NCI-H69 (cell line): ENCODE measurements around the gene B4GALT2.

Source experiments
- DNase-seq: peaks from one replicate; lab custom pipeline; 2025; lab: John Stamatoyannopoulos, UW

B4GALT2 gene

DNA sequence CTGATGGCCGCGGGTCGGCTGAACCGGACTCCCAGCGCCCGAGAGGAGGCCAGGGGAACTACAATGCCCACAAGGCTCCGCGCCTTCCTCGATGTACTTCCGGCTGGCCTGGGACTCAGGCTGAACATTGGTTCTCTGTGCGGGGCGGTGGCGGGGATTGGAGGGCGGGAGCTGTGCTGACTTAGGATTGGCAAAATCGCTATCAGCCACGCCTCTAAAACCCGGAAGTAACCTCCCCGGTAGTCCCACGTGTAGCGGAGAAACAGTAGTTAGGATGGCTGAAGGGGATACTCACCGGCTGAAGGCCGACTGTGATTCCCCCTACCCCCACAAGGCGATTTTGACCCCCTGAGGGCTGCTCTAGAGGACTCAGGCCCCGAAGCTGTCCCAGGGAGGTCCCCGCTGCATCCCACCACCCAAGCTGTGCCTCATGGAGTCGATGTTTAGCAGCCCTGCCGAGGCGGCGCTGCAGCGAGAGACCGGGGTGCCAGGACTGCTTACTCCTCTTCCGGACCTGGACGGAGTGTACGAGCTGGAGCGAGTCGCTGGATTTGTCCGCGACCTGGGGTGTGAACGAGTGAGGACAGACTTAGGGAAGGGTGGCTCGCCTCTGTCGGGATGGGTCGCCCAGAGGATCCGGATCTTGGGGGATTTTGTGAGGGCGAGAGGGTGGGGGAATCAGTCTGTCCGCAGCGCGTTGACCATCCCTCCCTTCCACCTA lies 9.1 kb upstream of the B4GALT2 start, which contains the start of gene DPH2:
Gene DPH2 (plus strand): TSS at position 265 of the 721 bp plus-strand sequence. CDS start 166 bp downstream, at position 431.
- peak; percentile 96 for DNase-seq

DNA sequence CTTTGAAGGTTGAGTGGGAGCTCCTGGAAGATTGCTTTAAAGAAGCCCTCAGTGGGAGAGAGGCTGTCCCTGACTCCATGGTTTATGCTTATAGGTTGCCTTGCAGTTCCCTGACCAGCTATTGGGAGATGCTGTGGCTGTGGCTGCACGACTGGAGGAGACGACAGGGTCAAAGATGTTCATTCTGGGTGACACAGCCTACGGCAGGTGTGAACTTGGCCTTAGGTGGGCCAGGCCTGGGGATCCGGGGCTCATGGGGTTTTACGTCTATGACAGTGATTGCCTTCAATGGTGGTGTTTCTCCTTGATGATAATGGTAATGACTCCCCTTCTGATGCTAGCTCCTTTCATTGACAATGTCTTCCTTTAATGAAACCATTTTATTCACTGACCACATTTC lies 8.5 kb upstream of the B4GALT2 start:
- no peak for DNase-seq

DNA sequence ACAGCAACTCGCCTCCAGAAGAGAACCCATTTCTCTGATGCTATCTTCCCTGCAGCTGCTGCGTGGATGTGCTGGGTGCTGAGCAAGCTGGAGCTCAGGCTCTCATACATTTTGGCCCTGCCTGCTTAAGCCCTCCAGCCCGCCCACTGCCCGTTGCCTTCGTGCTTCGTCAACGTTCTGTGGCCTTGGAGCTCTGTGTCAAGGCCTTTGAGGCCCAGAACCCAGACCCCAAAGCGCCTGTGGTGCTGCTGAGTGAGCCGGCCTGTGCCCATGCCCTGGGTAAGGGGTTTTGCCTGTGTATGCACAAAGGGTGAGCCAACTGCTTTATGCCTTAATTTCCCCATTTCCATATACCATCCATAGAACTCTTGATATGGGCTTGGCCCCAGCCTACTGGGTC lies 8.1 kb upstream of the B4GALT2 start:
- no peak for DNase-seq

DNA sequence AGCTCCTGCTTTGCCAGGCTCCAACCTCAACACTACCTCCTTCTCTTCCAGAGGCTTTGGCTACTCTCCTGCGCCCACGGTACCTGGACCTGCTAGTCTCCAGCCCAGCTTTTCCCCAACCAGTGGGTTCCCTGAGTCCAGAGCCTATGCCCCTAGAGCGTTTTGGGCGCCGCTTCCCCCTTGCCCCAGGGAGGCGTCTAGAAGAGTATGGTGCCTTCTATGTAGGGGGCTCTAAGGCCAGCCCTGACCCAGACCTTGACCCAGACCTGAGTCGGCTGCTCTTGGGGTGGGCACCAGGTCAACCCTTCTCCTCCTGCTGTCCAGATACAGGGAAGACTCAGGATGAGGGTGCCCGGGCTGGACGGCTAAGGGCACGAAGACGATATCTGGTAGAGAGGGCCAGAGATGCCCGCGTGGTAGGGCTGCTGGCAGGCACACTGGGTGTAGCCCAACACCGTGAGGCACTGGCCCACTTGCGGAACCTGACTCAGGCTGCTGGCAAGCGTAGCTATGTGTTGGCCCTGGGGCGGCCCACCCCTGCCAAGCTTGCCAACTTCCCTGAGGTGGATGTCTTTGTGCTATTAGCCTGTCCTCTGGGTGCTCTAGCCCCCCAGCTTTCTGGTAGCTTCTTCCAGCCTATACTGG lies 7.6 kb upstream of the B4GALT2 start:
- no peak for DNase-seq

DNA sequence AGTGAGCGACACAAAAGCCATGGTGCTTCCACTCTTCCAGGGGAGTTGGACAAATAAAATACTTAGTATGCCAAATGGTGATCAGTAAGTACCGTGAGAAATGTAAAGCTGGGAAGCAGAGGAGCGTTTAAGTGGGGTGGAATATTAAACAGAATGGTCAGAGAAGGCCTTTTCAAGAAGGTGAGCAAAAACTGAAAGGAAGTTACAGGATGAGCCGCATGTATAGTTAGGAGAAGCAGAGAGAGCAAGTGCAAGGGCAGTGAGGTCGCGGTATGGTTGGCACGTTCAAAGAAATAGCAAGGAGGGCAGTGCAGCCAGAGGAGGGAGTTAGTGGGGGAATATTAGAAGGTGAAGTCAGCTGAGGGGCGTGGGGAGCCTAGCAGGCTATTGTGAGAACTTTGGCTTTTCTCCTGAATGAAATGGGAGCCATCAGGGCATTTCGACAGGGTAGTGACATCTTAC lies 5.0 kb upstream of the B4GALT2 start:
- DNase-seq = no peak

DNA sequence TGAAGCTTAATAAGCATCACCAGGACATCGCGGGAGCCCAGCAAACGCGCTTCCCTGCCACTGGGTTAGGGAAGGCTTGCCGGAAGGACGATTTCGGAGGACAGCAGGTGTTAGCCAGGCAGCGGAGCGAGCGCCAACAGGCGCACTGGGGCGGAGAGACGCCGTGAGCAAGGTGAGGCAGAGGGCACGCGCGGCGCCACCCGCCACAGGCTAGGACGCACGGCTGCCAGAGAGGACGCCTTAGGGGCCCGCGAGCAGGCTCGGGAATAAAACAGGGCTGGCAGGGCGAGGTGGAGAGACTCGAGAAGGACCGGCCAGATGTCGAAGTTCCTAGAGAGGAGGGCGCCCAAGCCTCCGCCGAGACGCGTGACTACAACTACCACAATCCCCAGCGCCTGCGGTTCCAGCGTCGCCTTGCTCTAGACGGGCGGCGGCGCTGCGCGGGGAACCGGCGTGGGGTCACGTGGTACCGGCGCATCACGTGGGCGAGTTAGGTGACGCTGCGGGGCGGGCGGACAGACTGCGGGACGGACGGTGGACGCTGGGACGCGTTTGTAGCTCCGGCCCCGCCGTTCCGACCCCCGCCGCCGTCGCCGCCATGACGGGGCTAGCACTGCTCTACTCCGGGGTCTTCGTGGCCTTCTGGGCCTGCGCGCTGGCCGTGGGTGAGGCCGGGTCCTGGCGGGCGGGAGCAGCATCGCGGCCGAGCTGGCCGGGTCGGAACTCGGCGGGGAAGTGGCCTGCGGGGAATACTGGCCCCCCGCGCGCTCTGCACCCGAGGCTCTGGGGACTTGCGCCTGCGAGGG lies 4.4 kb upstream of the B4GALT2 start, which contains the start of gene ATP6V0B:
Gene ATP6V0B (plus strand): TSS at position 518 of the 806 bp plus-strand sequence. CDS start 81 bp downstream, at position 599.
- DNase-seq = peak; percentile 94

DNA sequence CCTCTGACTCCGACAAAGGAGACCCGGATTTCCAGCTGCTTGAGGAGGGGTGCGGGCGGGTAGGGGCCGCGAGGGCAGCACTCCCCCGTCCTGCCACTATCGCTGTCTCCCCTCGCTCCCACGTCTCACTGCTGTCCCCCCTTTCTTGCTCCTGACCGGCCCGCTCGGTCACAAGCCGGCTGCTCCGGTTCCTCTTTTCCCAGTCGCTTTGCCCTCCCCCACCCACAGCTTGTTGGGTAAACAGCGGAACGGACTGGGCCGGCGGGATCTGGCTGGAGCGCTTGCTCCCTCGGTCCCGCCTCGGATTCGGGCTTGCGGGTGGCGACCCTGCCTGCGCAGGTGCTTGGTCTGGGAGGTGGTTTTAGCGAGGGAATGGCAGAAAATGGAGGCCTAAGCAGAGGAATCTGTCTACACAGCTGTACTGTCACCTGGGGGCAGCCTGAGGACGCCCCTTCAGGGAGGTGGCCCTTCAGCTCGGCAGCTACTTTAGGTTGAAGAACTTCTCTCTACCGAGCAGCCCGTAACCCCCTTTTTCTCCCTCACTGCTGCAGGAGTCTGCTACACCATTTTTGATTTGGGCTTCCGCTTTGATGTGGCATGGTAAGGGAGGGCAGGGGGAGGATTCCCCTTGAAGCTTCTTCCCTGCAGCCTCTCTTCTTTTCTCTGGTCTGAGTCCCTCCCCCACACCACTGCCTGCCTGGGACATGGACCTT lies 3.6 kb upstream of the B4GALT2 start:
- DNase-seq = peak; percentile 34

DNA sequence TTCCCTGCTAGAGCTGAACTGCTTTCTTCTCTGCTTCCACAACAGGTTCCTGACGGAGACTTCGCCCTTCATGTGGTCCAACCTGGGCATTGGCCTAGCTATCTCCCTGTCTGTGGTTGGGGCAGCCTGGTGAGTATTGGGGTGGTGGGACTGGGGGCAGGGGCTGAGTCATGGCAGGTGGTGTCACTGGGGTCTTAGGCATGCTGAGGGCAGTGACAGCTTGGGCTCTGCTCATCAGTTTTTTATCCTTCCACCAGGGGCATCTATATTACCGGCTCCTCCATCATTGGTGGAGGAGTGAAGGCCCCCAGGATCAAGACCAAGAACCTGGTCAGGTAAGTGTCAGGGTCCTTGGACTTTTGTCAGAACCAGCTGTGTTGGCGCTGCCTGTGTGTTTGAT lies 3.0 kb upstream of the B4GALT2 start:
- no peak for DNase-seq

DNA sequence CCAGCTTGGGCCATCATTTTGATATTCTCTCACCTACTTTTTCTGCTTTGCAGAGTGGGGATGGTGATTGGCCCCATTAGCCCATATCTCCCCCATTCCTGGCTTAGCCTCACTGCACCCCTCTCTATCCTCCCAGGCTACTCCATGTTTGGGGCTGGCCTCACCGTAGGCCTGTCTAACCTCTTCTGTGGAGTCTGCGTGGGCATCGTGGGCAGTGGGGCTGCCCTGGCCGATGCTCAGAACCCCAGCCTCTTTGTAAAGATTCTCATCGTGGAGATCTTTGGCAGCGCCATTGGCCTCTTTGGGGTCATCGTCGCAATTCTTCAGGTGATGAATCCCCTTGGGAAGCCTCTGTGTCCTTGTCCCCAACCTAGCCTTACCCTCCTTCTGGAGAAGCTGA lies 2.1 kb upstream of the B4GALT2 start:
- DNase-seq = no peak

DNA sequence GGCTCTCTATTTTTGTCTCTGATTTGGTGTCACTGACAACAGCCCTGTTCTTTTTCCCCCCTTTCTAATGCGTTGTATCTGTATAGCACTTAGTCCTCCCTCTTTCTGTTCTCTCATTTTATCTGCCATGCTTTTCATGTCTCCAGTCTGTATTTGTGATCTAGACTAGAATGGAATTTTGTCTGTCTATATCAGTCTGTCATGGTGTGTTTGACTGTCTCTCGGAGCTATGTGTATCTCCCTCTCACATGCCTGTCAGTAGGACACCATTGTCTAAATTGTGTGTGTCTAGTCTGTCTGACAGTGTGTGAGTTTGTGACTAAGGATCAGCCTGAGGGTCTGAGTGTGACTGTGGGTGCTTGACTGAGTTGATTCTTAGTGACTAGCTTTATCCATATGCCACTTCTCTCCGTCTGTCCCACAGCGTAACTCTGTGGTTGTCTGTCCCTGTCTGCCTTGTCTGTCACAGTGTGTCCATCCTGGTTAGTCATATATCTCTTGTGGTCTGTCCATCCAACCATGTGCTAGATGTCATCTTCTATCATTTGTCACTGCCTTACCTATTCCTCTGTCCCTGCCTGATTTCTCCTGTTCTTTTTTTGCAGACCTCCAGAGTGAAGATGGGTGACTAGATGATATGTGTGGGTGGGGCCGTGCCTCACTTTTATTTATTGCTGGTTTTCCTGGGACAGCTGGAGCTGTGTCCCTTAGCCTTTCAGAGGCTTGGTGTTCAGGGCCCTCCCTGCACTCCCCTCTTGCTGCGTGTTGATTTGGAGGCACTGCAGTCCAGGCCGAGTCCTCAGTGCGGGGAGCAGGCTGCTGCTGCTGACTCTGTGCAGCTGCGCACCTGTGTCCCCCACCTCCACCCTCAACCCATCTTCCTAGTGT lies 1.4 kb upstream of the B4GALT2 start:
- DNase-seq = no peak

DNA sequence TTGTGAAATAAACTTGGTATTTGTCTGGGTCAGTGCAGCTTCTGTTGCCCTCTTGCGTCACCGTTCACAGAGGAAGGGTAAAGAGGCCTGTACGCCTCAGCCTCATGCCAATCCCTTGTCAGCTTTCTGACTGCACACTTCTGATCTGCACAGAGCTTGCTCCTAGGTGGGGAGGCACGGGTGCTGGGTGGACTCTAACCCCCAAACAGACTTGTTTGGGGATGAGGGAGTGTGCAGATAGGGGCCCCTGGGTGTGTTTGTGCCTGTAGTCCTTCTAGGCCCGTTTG lies 803 bp upstream of the B4GALT2 start:
- DNase-seq = no peak

DNA sequence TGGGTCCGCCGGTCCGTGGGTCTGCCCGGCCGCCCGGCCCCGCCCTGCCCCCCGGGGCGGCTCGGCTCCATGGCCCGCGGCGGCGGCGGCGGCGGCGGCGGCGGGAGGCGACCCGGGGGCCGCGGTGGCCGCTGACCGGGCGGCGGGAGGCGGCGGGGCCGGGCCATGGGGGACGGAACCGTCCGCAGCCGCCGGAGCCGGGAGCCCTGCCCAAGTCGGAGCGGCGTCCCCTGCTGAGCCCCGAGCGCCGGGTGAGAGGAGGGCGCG lies 184 bp downstream of the B4GALT2 start:
- no peak for DNase-seq

DNA sequence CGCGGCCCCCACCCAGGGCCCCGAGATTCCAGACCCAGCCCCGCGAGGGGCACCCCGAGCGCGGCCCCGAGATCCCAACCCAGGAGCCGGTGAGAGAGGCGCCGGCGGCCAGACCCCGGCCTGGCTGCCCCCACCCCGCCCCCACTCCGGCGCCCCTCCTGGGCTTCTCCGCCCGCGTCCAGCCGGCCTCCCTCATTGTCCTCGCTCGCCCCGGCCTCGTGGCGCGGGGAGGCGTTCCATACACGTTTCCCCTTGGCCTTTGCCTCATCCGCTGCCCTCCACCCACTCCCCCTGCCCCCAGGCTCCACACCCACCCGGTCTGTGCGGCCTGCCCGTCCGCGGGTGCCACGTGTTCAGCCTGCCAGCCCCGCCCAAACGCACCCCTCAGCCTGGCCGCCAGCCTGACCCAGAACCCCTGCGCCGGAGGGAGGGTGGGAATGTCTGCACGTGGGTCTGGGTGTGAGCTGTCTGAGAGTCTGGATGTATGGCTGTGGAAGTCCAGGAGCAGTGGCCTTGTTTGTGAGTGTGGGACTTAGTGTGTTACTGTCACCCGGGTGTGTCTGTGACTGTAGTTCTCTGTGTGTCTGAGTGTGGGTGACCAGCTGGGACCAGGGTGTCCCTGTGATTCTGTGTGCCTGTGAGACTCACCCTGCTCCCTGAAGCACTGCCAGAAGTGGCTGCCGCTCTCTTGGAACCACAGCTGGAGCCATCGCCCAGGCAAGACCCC lies 681 bp downstream of the B4GALT2 start:
- DNase-seq = peak; percentile 53

DNA sequence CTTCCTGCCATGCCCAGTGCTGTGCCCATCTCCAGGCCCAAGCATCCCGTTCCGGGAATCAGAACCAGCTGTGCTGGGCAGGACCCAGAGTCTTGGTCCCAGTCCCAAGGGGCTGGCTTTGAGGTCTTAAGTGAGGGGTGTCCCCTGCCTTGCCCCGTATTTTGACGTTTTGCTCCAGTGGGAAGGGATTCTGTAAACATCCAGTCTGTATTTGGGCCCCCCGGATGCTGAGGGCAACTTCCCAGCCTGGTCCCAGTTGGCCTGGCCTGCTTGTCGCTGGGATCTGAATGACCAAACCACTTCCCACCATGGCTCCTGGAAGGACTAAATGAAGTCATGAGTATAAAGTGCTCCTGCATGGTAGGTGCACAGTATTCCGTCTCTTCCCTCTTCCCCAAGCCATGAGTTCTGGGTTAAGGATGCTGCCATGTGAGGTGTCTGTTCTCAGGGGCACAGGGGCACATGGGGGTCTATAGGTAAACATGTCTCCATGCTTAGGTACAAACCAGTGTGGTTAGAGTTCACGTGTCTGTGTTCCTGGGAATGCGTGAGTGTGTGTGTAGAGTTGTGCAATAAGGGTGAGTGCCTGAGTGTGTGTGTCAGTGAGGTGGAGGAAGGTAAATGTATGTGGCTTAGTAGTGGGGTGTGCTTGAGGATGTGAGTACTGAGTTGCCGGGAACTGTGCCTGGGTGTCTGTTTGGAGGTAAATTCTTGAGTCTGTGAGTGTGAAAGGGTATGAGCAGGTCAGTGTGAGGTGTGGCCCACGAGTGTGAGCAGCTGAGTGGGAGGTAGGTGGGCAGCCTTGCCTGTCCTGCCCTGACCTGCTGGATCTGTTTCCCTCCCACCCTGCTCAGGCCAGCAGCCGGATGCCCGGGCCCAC lies 1.5 kb downstream of the B4GALT2 start:
- no peak for DNase-seq

DNA sequence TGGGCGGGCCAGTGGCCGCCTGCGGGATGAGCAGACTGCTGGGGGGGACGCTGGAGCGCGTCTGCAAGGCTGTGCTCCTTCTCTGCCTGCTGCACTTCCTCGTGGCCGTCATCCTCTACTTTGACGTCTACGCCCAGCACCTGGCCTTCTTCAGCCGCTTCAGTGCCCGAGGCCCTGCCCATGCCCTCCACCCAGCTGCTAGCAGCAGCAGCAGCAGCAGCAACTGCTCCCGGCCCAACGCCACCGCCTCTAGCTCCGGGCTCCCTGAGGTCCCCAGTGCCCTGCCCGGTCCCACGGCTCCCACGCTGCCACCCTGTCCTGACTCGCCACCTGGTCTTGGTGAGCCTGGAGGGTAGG lies 2.1 kb downstream of the B4GALT2 start:
- DNase-seq = no peak

DNA sequence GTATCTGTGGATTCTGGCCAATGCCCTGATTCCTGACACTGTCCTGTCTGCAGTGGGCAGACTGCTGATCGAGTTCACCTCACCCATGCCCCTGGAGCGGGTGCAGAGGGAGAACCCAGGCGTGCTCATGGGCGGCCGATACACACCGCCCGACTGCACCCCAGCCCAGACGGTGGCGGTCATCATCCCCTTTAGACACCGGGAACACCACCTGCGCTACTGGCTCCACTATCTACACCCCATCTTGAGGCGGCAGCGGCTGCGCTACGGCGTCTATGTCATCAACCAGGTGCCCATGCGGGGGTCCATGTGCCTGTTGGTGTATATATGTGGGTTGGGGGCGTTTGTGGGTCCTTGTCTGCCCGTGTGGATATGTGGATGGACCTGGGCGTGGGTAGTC lies 2.6 kb downstream of the B4GALT2 start:
- no peak for DNase-seq

DNA sequence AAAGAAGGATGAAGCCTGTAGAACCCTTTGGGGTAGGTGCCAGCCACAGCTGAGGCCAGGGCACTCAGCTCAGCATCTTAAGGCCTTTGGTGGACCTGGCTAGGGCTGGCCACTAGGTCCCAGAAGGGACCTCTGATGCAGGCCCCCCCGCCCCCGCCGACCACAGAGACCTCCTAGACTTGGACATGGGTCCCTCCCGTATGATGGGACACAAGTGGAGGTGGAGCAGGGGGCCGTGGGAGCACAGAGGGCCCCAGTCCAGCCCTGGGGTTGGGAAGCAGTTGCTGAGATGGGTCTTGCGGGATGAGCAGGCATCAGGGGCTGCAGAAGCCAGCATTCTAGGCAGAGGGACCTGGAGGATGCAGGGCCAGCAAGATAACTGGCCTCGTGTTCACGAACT lies 3.2 kb downstream of the B4GALT2 start:
- no peak for DNase-seq

DNA sequence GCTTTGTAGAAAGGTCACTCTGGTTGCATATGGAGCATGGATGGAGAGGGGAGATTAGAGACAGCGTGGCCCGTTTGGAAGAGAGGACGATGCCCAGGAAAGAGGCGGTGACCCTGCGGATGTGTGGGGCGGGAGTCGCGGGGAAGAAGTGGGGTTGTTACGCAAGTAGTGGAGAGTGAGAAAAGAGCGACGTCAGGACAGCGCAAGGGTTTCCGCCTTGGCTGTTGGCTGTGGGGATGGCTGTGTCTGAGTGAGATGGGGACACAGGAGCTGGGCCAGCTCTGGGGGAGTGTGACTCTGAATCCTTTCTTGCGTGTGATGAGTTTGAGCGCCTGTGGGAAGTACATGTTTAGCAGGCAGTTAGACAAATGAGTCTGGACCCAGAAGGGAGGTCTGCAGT lies 3.8 kb downstream of the B4GALT2 start:
- no peak for DNase-seq

DNA sequence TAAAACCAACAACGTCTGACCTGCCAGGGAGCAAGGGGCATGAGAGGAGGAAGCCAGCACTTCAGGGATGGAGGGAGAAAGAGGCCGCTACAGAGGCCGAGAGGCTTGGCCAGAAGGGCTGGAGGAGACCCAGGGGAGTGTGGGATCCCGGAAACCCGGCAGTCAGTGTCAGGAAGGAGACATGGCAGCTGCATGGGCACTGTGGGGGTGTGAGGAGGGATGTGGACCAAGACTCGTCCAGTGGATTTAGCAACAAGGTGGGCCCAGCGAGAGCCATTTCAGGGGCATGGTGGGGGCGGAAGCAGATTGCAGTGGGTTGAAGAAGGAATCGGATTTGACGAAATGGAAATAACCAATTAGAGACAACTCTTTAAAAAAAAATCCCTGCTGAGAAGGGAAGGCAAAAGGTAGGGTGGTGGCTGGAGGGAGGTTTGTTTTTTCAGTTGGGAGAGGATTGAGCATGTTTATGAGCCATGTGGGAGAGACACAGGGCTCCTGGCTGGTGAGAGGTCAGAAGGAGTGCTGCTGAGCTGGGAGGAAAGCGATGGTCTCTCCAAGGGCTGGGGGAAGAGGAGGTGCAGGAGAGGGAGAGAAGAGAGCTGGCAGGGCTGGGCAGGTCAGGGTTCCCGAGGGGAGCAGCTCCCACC lies 4.4 kb downstream of the B4GALT2 start:
- no peak for DNase-seq
